ENCODE measurements around the gene SPINT1. TPM values are rescaled to one million over a fixed set of nuclear protein-coding genes. Genes with fewer than 3 reads are reported as not detected.
A peak's percentile ranks its signal among the peaks of the same experiment; 100 is the strongest.

Gene SPINT1
- total RNA-seq, 1 experiment from 2014 or later: 123 TPM

DNA sequence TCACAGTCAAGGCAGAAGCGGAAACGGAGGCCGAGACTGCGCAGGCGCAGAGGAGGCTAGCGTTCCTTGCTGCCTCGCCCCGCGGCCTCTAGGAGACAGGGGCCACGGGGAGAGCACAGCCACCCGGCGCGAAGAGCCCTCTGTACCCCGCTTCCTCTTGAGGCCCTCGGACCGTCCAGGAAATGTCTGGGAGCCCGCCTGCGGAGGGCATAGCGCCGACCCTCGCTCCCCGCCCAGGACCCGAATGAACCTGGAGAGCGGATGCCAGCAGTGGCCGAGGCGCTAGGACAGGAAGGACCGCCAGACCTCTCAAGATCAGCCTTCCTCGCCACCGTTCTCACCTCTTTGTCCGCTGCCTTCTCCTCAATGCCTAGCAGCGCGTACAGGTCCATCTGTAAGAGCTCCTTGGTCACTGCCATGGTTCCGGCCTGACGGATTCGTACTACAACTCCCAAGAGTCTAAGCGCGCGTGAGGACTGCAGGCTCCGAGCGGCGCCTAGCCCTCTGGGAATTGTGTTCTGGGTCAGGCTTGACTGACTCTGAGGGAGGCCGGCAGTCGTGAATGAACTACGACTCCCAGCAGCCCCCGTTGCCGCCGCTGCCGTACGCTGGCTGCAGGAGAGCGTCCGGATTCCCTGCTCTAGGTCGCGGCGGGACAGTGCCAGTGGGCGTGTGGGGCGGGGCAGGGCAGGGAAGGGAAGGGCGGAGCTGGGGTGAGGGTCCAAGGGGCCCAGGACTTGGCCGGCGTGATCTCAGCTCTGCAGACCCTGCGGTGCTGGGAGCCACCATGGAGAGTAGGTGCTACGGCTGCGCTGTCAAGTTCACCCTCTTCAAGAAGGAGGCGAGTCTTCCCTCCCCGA lies 36.6 kb upstream of the SPINT1 start, which contains the start of the genes DNAJC17 and ZFYVE19 (continued):
- peak; percentile 57; the same call in 1 of the 2 replicates for TF ChIP-seq SIN3A (IDR thresholded peaks at IDR 0.05; ENCODE audit: low read depth)

DNA sequence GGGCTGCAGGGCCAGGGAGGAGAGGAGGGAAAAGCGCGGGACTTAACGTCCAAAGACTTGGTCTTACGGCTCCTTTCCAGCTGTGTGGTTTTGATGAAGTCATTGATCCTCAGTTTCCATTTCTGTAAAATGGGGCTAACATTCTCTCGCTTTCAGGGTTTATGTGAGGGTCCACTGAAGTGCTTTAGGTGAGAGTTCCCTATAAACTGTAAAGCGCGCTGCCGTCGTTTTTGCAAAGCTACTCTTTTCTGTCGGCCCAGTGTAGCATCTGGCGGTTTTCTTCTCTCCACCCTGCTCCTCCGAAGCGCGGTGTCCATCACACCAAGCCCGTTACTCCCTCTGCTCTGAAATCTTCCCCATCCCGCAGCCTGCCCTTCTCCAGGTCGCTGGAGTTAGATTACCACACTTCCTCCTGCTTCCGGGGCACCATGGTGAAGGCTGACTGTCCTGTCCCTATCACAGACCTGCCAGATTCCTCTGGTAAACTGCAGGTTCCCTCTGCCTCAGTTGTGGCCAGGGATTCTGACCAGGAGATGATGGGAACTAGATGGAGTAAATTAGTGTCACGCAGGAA lies 35.9 kb upstream of the SPINT1 start:
- Histone ChIP-seq H2AFZ (ENCODE audit: low read depth, low read length, poor library complexity, severe bottlenecking) (no peak overlapping the region), H3K4me2 (ENCODE audit: low read length) (peak overlapping the region; percentile 93), H3K27me3 (ENCODE audit: insufficient read depth, low read length) (no peaks in the 10 kb centered on the region), H3K9me2 (ENCODE audit: insufficient read depth) (no peaks in the 10 kb centered on the region), H3K4me3 (replicated peaks in 1 of 2; ENCODE audit: low read depth in 1 of 2, low read length in 2 of 2) (peak overlapping the region; percentile 97 to 100), H3K79me2 (ENCODE audit: insufficient read depth, low read length) (peaks cover 22% of the 10 kb centered on the region), H3K9me3 (ENCODE audit: control insufficient read depth in 1 of 2, insufficient read depth in 1 of 2, low read depth in 1 of 2, low read length in 2 of 2) (no peaks in the 10 kb centered on the region), H4K20me1 (ENCODE audit: insufficient read depth) (no peaks in the 10 kb centered on the region), H3K27ac (ENCODE audit: low read depth, low read length) (peak overlapping the region; percentile 97), H3K36me3 (ENCODE audit: control insufficient read depth in 1 of 2, insufficient read depth in 2 of 2, low read length in 2 of 2) (no peaks in the 10 kb centered on the region; a peak in 2 of 4 replicates), H3K4me1 (ENCODE audit: control insufficient read depth in 1 of 2, insufficient read depth in 2 of 2, low read length in 2 of 2) (peaks cover 7 to 17% of the 10 kb centered on the region in 2 experiments; a peak in 3 of 4 replicates), H3K9ac (ENCODE audit: low read length) (peak overlapping the region; percentile 97)
- TF ChIP-seq, protein P1, sequence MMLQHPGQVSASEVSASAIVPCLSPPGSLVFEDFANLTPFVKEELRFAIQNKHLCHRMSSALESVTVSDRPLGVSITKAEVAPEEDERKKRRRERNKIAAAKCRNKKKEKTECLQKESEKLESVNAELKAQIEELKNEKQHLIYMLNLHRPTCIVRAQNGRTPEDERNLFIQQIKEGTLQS (IDR thresholded peaks at IDR 0.05): no peak
- no peak for TF ChIP-seq ZFX (IDR thresholded peaks at IDR 0.05)
- ChIA-PET POLR2A (interaction anchor here (1.3 to 1.6 kb wide), 3 partner anchors 14 to 65 kb away, joined by 3 to 9 read pairs (median 4); no protein-coding TSS in a partner anchor), RAD21 (ENCODE audit: low non-redundant PET in 1 of 2, low total read pairs in 2 of 2, uncharacterized antibody in 2 of 2, unreplicated experiment in 2 of 2) (no interaction called here), CTCF (interaction anchor here (1.2 to 2.2 kb wide), 3 partner anchors 51 to 65 kb away, joined by 3 to 7 read pairs (median 4); no protein-coding TSS in a partner anchor)
- DNase-seq (ENCODE audit: low read depth, low spot score) (no peak), ATAC-seq (no peak)
- BruUV-seq (replicated peaks): TSS peak; percentile 53
- intact Hi-C loops (cut with micrococcal nuclease): no loop called here

DNA sequence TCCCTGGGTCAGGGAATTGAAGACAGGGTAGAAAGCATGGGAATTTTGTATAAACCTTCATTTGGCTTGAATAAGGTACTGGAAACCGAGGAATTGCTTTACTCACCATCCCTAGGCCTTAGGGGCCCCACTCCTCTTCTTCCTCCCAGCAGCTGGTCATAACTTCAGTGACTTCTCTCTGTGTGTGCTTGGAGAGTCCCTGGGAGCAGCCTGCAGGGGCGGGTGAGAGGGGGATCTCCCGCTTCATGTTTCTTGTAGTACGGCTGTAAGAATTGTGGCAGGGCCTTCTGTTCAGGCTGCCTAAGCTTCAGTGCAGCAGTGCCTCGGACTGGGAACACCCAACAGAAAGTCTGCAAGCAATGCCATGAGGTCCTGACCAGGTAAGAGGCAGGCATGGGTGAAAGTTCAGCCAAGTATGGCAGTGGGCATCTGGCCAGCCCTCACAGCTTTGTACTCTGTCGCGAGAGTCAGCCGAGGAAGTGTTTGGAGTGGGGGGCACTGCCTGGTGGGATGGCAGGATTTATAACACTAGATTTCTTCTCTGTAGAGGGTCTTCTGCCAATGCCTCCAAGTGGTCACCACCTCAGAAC lies 34.9 kb upstream of the SPINT1 start:
- Histone ChIP-seq H3K9me3 (ENCODE audit: control insufficient read depth in 1 of 2, insufficient read depth in 1 of 2, low read depth in 1 of 2, low read length in 2 of 2) (no peaks in the 10 kb centered on the region), H3K9ac (ENCODE audit: low read length) (no peak overlapping the region), H3K36me3 (ENCODE audit: control insufficient read depth in 1 of 2, insufficient read depth in 2 of 2, low read length in 2 of 2) (no peaks in the 10 kb centered on the region; a peak in 2 of 4 replicates), H2AFZ (ENCODE audit: low read depth, low read length, poor library complexity, severe bottlenecking) (no peak overlapping the region), H3K27ac (ENCODE audit: low read depth, low read length) (no peak overlapping the region), H3K79me2 (ENCODE audit: insufficient read depth, low read length) (peaks cover 16% of the 10 kb centered on the region), H3K4me1 (ENCODE audit: control insufficient read depth in 1 of 2, insufficient read depth in 2 of 2, low read length in 2 of 2) (peaks cover 5 to 17% of the 10 kb centered on the region in 2 experiments; a peak in 3 of 4 replicates), H3K9me2 (ENCODE audit: insufficient read depth) (no peaks in the 10 kb centered on the region), H4K20me1 (ENCODE audit: insufficient read depth) (no peaks in the 10 kb centered on the region), H3K27me3 (ENCODE audit: insufficient read depth, low read length) (no peaks in the 10 kb centered on the region), H3K4me2 (ENCODE audit: low read length) (peak overlapping the region; percentile 93; the same call in 1 of the 2 replicates), H3K4me3 (replicated peaks in 1 of 2; ENCODE audit: low read depth in 1 of 2, low read length in 2 of 2) (no peak overlapping the region)
- RAD21 ChIA-PET (ENCODE audit: low non-redundant PET in 1 of 2, low total read pairs in 2 of 2, uncharacterized antibody in 2 of 2, unreplicated experiment in 2 of 2): no interaction called here
- DNase-seq (ENCODE audit: low read depth, low spot score) (no peak), ATAC-seq (no peak)
- POLR2A ChIA-PET: no interaction called here
- CTCF ChIA-PET: interaction anchor here (1.4 kb wide), 1 partner anchor 64 kb away, joined by 4 read pairs; no protein-coding TSS in a partner anchor
- BruUV-seq (replicated peaks): no TSS peak
- TF ChIP-seq EZH2 (IDR thresholded peaks at IDR 0.05): no peak
- intact Hi-C loops (cut with micrococcal nuclease): no loop called here
